Type B pancreatic cell (in vitro differentiated cells): Measurements from ENCODE around the gene AURKA. TPM values are rescaled to one million over a fixed set of nuclear protein-coding genes. Genes with fewer than 3 reads are reported as not detected.

Experiments
- DNase-seq: peaks from one replicate; pipeline ENCODE4 v3.0.0; 2021; ENCODE audit warnings: mixed read lengths; ENCODE audit not compliant: unreplicated experiment; ENCODE audit errors: extremely low spot score
- H3K27ac Mint-ChIP-seq: 2 replicates; pipeline ENCODE4 v1.8.0; 2021; ENCODE audit warnings: mild to moderate bottlenecking, mixed read lengths
- H3K27me3 Mint-ChIP-seq: 2 replicates; pipeline ENCODE4 v1.8.0; 2021; ENCODE audit warnings: mixed read lengths
- H3K36me3 Mint-ChIP-seq: 2 replicates; pipeline ENCODE4 v1.8.0; 2021; ENCODE audit warnings: mixed read lengths
- H3K4me1 Mint-ChIP-seq: one replicate; pipeline ENCODE4 v1.8.0; 2021; ENCODE audit warnings: mixed read lengths; ENCODE audit not compliant: unreplicated experiment
- H3K4me3 Mint-ChIP-seq: 2 replicates; pipeline ENCODE4 v1.8.0; 2021; ENCODE audit warnings: mild to moderate bottlenecking, mixed read lengths
- H3K9me3 Mint-ChIP-seq: 2 replicates; pipeline ENCODE4 v1.8.0; 2021; ENCODE audit warnings: mixed read lengths
- total RNA-seq: library from RNA; stranded (reverse); gene quantifications from 2 replicates; pipeline ENCODE4 v1.2.1, GENCODE V29; 2021; ENCODE audit warnings: low replicate concordance
- TF ChIP-seq, protein P1 (sequence below): fragments of 200-600 bp; sonication (generic); conservative IDR thresholded peaks from 2 replicates; pipeline ENCODE4 v1.5.0; 2021; ENCODE audit warnings: antibody characterized with exemption, mild to moderate bottlenecking

AURKA gene
- total RNA-seq, 1 donor from 2014 or later = 42.7 TPM

DNA sequence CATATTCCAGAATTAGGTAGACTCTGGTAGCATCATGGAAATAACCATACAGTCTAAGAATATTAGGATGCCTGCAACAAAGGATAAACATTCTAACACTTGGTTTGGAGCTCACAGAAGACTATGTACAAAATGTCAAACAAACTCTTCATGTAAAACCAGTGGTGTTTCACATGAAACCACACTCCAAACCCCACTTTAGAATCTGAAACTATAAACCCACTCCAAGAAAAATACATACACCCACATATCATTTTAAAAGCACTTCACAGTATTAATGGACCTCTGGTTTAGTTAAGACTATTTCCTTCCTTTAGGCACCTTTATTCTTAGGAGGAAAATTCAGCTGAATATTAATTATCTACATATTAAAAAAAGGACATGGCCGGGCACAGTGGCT lies 10.5 kb downstream of the AURKA start:
- Mint-ChIP-seq H3K9me3 (no peaks in the 10 kb centered on the region), H3K36me3 (peaks cover 20% of the 10 kb centered on the region), H3K27ac (no peak overlapping the region), H3K4me3 (no peak overlapping the region), H3K27me3 (no peaks in the 10 kb centered on the region), H3K4me1 (no peaks in the 10 kb centered on the region)
- DNase-seq = no peak
- TF ChIP-seq, protein P1, sequence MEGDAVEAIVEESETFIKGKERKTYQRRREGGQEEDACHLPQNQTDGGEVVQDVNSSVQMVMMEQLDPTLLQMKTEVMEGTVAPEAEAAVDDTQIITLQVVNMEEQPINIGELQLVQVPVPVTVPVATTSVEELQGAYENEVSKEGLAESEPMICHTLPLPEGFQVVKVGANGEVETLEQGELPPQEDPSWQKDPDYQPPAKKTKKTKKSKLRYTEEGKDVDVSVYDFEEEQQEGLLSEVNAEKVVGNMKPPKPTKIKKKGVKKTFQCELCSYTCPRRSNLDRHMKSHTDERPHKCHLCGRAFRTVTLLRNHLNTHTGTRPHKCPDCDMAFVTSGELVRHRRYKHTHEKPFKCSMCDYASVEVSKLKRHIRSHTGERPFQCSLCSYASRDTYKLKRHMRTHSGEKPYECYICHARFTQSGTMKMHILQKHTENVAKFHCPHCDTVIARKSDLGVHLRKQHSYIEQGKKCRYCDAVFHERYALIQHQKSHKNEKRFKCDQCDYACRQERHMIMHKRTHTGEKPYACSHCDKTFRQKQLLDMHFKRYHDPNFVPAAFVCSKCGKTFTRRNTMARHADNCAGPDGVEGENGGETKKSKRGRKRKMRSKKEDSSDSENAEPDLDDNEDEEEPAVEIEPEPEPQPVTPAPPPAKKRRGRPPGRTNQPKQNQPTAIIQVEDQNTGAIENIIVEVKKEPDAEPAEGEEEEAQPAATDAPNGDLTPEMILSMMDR = no peak

GRCh38 chr20:56380375-56380774 lies 11.6 kb downstream of the AURKA start:
- no peak for DNase-seq
- no peak overlapping the region for H3K27ac Mint-ChIP-seq
- H3K9me3 Mint-ChIP-seq = no peaks in the 10 kb centered on the region
- peaks cover 19% of the 10 kb centered on the region for H3K36me3 Mint-ChIP-seq
- TF ChIP-seq, protein P1 = no peak
- no peaks in the 10 kb centered on the region for H3K4me1 Mint-ChIP-seq
- no peak overlapping the region for H3K4me3 Mint-ChIP-seq
- H3K27me3 Mint-ChIP-seq = no peaks in the 10 kb centered on the region

- DNase-seq = no peak
- H3K9me3 Mint-ChIP-seq = no peaks in the 10 kb centered on the region
- H3K27ac Mint-ChIP-seq = no peak overlapping the region
- peaks cover 13% of the 10 kb centered on the region for H3K36me3 Mint-ChIP-seq
- TF ChIP-seq, protein P1 = no peak
- H3K4me3 Mint-ChIP-seq = no peak overlapping the region
- H3K27me3 Mint-ChIP-seq = no peaks in the 10 kb centered on the region
- no peaks in the 10 kb centered on the region for H3K4me1 Mint-ChIP-seq
These were observed 13.6 kb downstream of the AURKA start for GRCh38 chr20:56378386-56378785.

DNA sequence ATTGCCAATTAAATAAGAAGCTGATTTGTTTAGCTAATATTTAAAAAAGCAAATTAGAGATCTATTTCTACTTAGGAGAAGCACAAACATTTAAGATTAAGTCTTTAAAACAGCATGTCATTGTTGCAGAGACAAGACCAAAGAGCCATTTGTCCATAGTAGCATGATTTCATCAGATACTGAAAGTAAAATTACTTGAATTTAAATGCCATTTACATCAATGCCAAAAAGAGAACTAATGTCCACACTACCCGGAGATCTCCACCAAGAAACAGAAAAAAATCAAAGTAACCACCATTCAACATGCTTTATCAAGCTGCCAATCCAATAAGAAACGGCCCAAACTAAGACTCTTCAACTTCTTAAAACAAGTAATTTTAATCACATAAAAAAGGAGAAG lies 15.7 kb downstream of the AURKA start:
- DNase-seq = no peak
- H3K27ac Mint-ChIP-seq = no peak overlapping the region
- no peak overlapping the region for H3K4me3 Mint-ChIP-seq
- H3K27me3 Mint-ChIP-seq = no peaks in the 10 kb centered on the region
- no peaks in the 10 kb centered on the region for H3K9me3 Mint-ChIP-seq
- TF ChIP-seq, protein P1 = no peak
- H3K4me1 Mint-ChIP-seq = no peaks in the 10 kb centered on the region
- peaks cover 20% of the 10 kb centered on the region for H3K36me3 Mint-ChIP-seq

DNA sequence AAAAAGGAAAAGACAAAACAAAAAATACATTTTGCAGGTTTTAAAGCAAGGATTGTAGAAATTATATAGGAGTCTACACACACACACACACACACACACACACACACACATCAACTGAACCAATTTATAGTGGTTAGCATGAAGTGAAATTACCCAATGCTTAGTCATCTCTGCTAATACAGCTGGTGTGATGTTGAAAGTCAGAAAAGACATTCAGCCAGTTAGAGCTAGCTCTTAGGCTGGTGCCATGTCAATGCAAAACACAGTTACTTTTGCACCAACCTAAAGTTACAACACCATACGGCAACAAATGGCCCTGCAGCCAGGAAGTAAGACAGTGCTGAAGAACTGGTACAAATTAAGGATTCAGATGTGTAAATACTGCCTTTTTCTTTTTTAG lies 18.1 kb downstream of the AURKA start:
- no peak overlapping the region for H3K4me3 Mint-ChIP-seq
- no peaks in the 10 kb centered on the region for H3K27me3 Mint-ChIP-seq
- H3K9me3 Mint-ChIP-seq = no peaks in the 10 kb centered on the region
- no peaks in the 10 kb centered on the region for H3K4me1 Mint-ChIP-seq
- no peak for DNase-seq
- no peak overlapping the region for H3K27ac Mint-ChIP-seq
- TF ChIP-seq, protein P1 = no peak
- H3K36me3 Mint-ChIP-seq = peaks cover 20% of the 10 kb centered on the region

GRCh38 chr20:56372850-56373249 lies 19.2 kb downstream of the AURKA start:
- Mint-ChIP-seq H3K36me3 (peaks cover 12% of the 10 kb centered on the region), H3K27ac (no peak overlapping the region), H3K4me3 (no peak overlapping the region), H3K4me1 (no peaks in the 10 kb centered on the region), H3K27me3 (no peaks in the 10 kb centered on the region), H3K9me3 (no peaks in the 10 kb centered on the region)
- DNase-seq = no peak
- TF ChIP-seq, protein P1 = no peak
